ENCODE measurements around the gene CACNA2D4. TPM values are rescaled to one million over a fixed set of nuclear protein-coding genes. Genes with fewer than 3 reads are reported as not detected.

Gene CACNA2D4
- total RNA-seq, 1 donor from 2014 or later, result 0.58 TPM

DNA sequence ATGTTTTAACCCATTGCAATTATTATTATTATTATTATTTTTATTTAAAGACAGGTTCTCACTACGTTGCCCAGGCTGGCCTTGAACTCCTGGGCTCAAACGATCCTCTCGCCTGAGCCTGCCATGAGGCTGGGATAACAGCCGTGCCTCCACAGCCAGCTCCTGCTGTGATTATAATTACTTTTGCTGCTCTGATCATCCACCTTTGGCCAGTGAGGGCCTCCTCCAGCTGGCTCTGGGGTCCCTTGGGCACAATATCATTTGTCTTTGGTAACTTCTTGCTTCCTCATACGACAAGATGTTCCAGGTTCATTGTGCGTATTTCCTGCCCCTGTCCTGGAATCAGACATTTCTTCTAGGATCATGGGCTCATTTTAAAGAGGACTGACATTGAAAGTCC is 69.7 kb downstream of the CACNA2D4 start:
- no peak for DNase-seq (ENCODE audit: low read depth)
- Histone ChIP-seq H3K4me3 (ENCODE audit: low read depth, low read length) (no peak overlapping the region), H3K27me3 (ENCODE audit: control insufficient read depth, insufficient read depth, low read length) (peaks cover 13% of the 10 kb centered on the region), H3K36me3 (ENCODE audit: control insufficient read depth, insufficient read depth, low read length) (no peaks in the 10 kb centered on the region)
- TF ChIP-seq, protein P1, sequence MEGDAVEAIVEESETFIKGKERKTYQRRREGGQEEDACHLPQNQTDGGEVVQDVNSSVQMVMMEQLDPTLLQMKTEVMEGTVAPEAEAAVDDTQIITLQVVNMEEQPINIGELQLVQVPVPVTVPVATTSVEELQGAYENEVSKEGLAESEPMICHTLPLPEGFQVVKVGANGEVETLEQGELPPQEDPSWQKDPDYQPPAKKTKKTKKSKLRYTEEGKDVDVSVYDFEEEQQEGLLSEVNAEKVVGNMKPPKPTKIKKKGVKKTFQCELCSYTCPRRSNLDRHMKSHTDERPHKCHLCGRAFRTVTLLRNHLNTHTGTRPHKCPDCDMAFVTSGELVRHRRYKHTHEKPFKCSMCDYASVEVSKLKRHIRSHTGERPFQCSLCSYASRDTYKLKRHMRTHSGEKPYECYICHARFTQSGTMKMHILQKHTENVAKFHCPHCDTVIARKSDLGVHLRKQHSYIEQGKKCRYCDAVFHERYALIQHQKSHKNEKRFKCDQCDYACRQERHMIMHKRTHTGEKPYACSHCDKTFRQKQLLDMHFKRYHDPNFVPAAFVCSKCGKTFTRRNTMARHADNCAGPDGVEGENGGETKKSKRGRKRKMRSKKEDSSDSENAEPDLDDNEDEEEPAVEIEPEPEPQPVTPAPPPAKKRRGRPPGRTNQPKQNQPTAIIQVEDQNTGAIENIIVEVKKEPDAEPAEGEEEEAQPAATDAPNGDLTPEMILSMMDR (IDR thresholded peaks at IDR 0.05; ENCODE audit: insufficient read depth, low read length, poor library complexity, severe bottlenecking), result no peak

DNA sequence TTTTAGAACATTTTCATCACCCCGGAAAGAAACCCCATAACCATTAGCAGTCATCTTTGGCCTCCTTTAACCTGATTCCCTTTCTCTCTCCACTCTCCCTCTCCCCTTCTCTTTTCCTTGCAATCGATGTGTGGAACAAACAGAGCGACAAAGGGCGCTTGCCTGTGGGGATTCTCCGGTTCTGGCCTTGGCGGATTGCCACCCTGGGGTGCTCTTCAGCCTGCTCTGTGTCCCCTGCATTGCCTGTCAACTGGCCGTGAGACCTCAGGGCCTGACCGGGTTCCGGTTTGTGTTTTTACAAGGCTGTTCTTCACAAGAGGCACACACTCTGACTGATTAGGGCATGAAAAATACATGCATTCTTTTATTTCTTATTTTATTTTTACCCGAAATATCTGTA is 70.3 kb downstream of the CACNA2D4 start:
- Histone ChIP-seq H3K27me3 (ENCODE audit: control insufficient read depth, insufficient read depth, low read length) (peaks cover 17% of the 10 kb centered on the region), H3K36me3 (ENCODE audit: control insufficient read depth, insufficient read depth, low read length) (no peaks in the 10 kb centered on the region), H3K4me3 (ENCODE audit: low read depth, low read length) (no peak overlapping the region)
- TF ChIP-seq, protein P1 (IDR thresholded peaks at IDR 0.05; ENCODE audit: insufficient read depth, low read length, poor library complexity, severe bottlenecking), result no peak
- no peak for DNase-seq (ENCODE audit: low read depth)

DNA sequence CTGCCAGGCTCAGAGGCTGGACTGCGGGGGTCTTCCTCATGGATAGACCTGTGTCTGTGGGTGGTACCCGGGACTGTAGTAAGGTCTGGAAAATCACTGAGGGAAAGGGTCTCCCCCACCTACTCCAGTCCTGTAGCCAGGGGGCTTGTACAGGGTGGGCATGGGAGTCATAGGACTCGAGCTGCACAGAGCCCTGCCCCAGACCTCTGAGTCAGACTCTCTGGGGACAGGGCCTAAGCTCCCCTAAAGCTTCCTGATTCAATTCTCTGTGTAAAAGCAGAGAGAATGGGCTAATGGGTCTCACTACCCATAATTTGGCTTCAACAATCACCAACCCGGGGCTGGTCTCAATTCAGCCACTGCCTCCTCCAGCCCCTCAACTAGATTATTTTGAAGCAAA is 71.0 kb downstream of the CACNA2D4 start:
- Histone ChIP-seq H3K36me3 (ENCODE audit: control insufficient read depth, insufficient read depth, low read length) (no peaks in the 10 kb centered on the region), H3K4me3 (ENCODE audit: low read depth, low read length) (no peak overlapping the region), H3K27me3 (ENCODE audit: control insufficient read depth, insufficient read depth, low read length) (peaks cover 20% of the 10 kb centered on the region)
- TF ChIP-seq, protein P1 (IDR thresholded peaks at IDR 0.05; ENCODE audit: insufficient read depth, low read length, poor library complexity, severe bottlenecking), result no peak
- no peak for DNase-seq (ENCODE audit: low read depth)

DNA sequence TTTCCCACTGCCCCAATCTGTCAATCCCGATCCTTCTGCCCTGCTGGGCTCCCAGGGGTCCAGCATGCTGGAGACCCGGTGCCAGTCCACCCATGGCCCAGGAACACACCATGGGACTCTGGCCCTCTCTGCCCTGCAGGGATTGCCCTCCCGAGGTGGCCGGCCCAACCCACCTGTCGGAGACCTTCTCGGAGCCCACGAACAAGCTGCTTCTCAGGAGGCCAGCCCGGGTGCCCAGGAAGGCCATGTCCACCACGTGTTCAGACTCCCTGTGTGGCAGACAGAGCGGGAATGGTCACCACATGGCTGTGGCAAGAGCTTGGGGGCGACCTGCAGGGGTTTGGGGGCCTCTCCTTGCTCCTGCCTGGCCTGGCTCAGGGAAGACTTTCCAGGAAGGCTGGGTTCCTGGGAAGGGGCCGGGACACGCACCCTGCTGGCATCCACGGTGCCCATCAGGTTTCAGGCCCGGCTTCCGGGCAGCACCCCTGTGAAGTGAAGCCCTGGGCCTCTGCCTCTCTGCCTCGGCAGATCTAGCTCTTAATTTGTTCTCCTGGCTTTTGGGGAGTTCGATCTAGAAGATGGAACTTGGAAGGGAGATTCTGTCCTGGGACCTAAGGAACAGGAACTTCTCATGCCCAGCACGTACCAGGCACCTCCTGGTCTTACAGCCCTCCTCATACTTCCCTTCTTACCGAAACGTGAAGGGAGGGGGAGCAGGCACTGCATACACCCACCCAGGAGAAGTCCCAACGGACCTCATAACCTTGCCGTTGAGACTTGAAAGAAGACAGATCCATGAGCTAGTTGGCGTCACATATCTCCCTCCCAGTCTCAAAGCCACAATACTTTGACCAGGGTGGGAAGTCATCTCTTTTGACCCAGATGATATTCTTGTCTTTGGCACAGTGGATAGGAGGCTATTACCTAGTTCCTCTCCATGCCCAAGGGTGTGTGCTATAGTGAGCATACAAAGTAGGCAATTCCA is 71.7 kb downstream of the CACNA2D4 start:
- Histone ChIP-seq H3K4me3 (ENCODE audit: low read depth, low read length) (no peak overlapping the region), H3K27me3 (ENCODE audit: control insufficient read depth, insufficient read depth, low read length) (peaks cover 26% of the 10 kb centered on the region), H3K36me3 (ENCODE audit: control insufficient read depth, insufficient read depth, low read length) (no peaks in the 10 kb centered on the region)
- DNase-seq (ENCODE audit: low read depth), result no peak
- TF ChIP-seq, protein P1 (IDR thresholded peaks at IDR 0.05; ENCODE audit: insufficient read depth, low read length, poor library complexity, severe bottlenecking), result no peak

DNA sequence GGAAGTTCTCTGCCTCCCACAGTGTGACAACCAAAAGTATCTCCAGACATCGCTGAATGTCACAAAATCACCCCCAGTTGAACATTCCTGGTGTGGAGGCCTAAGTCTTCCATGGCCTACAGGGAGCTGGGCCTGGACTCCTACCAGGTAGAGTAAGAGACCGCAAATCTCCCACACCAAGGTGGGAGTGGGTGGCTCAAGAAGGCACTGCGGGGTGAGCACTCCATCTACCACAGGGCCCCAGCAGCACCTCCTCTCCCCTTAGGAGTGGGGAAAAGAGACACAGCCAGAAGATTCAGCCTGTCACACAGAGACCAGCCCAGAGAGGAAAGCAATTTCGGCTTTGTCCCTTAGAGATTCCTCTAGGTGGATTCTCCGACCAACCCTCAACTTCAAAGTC is 72.6 kb downstream of the CACNA2D4 start:
- Histone ChIP-seq H3K27me3 (ENCODE audit: control insufficient read depth, insufficient read depth, low read length) (peaks cover 35% of the 10 kb centered on the region), H3K36me3 (ENCODE audit: control insufficient read depth, insufficient read depth, low read length) (no peaks in the 10 kb centered on the region), H3K4me3 (ENCODE audit: low read depth, low read length) (no peak overlapping the region)
- TF ChIP-seq, protein P1 (IDR thresholded peaks at IDR 0.05; ENCODE audit: insufficient read depth, low read length, poor library complexity, severe bottlenecking), result no peak
- DNase-seq (ENCODE audit: low read depth), result no peak
